ENCODE results near the gene FTO. TPM values are rescaled to one million over a fixed set of nuclear protein-coding genes. Genes with fewer than 3 reads are reported as not detected.

FTO gene
- total RNA-seq, 6 experiments from 2014 or later = 93.7 to 107 (median 105) TPM

GRCh38 chr16:53821957-53822625, 118.1 kb downstream of the FTO start:
- H3K36me3 Mint-ChIP-seq (ENCODE audit: low read depth) = no peaks in the 10 kb centered on the region
- H3K27ac Mint-ChIP-seq = peak overlapping the region; percentile 70
- no peaks in the 10 kb centered on the region for H3K27me3 Mint-ChIP-seq (ENCODE audit: insufficient read depth)
- H3K4me3 Mint-ChIP-seq = peak overlapping the region; percentile 58
- H3K9me3 Mint-ChIP-seq = no peaks in the 10 kb centered on the region
- TF ChIP-seq CTCF (IDR thresholded peaks at IDR 0.05) = peak; percentile 62
- H3K4me1 Mint-ChIP-seq (ENCODE audit: low read depth) = peaks cover 18% of the 10 kb centered on the region
- peak; percentile 73 for DNase-seq

- peak; percentile 6 for DNase-seq
- Mint-ChIP-seq H3K4me3 (no peak overlapping the region), H3K9me3 (no peaks in the 10 kb centered on the region), H3K36me3 (ENCODE audit: low read depth) (no peaks in the 10 kb centered on the region), H3K27me3 (ENCODE audit: insufficient read depth) (no peaks in the 10 kb centered on the region), H3K27ac (no peak overlapping the region), H3K4me1 (ENCODE audit: low read depth) (peaks cover 8% of the 10 kb centered on the region)
- TF ChIP-seq CTCF (IDR thresholded peaks at IDR 0.05) = no peak
These were observed 119.1 kb downstream of the FTO start for GRCh38 chr16:53822936-53823529.

GRCh38 chr16:53826658-53827057, 122.7 kb downstream of the FTO start:
- H3K36me3 Mint-ChIP-seq (ENCODE audit: low read depth) = peaks cover 7% of the 10 kb centered on the region; the same call in 1 of the 2 replicates
- no peak for DNase-seq
- H3K27ac Mint-ChIP-seq = no peak overlapping the region
- H3K4me3 Mint-ChIP-seq = no peak overlapping the region
- H3K9me3 Mint-ChIP-seq = no peaks in the 10 kb centered on the region
- H3K27me3 Mint-ChIP-seq (ENCODE audit: insufficient read depth) = no peaks in the 10 kb centered on the region; the same call in 1 of the 2 replicates
- TF ChIP-seq CTCF (IDR thresholded peaks at IDR 0.05) = no peak
- H3K4me1 Mint-ChIP-seq (ENCODE audit: low read depth) = peaks cover 10% of the 10 kb centered on the region

- H3K27ac Mint-ChIP-seq = no peak overlapping the region
- no peak for TF ChIP-seq CTCF (IDR thresholded peaks at IDR 0.05)
- no peak overlapping the region for H3K4me3 Mint-ChIP-seq
These were observed 123.8 kb downstream of the FTO start for GRCh38 chr16:53827741-53828140.

GRCh38 chr16:53829186-53829747, 125.3 kb downstream of the FTO start:
- Mint-ChIP-seq H3K4me1 (ENCODE audit: low read depth) (peaks cover 16% of the 10 kb centered on the region), H3K27ac (peak overlapping the region; percentile 36; the same call in 1 of the 2 replicates), H3K4me3 (0 out of 2 replicates have a peak overlapping the region, but pooled peaks have one; percentile 2), H3K9me3 (no peaks in the 10 kb centered on the region), H3K36me3 (ENCODE audit: low read depth) (peaks cover 21% of the 10 kb centered on the region), H3K27me3 (ENCODE audit: insufficient read depth) (no peaks in the 10 kb centered on the region; the same call in 1 of the 2 replicates)
- no peak for TF ChIP-seq CTCF (IDR thresholded peaks at IDR 0.05)
- DNase-seq = peak; percentile 47

More at GRCh38 chr16:53827741-53828140, 123.8 kb downstream of the FTO start:
- Mint-ChIP-seq H3K27me3 (ENCODE audit: insufficient read depth) (no peaks in the 10 kb centered on the region; the same call in 1 of the 2 replicates), H3K9me3 (no peaks in the 10 kb centered on the region), H3K4me1 (ENCODE audit: low read depth) (peaks cover 10% of the 10 kb centered on the region), H3K36me3 (ENCODE audit: low read depth) (peaks cover 11% of the 10 kb centered on the region)
- DNase-seq = no peak

Measured in HFFc6 (cell line).